Activated CD4-positive, alpha-beta T cell treated with anti-CD3 and anti-CD28 coated beads, Interleukin-2, amount 10 ng/mL, durations not matched to agents 7 days and 5 days (primary cell): ENCODE measurements around the gene ERCC1. TPM values are rescaled to one million over a fixed set of nuclear protein-coding genes. Genes with fewer than 3 reads are reported as not detected.

Source experiments
- CTCF ChIA-PET: fragments of 350-600 bp; sonication (Branson Sonifier 250); formaldehyde crosslinking; loops from one replicate; lab custom pipeline; 2021; ENCODE audit warnings: antibody characterized with exemption; lab: Charles Lee
- POLR2A ChIA-PET: fragments of 350-600 bp; sonication (Branson Sonifier 250); formaldehyde crosslinking; loops from one replicate; lab custom pipeline; 2021; ENCODE audit warnings: antibody characterized with exemption; lab: Charles Lee
- DNase-seq: peaks from one replicate; pipeline ENCODE4 v3.0.0-alpha.2; 2020
- H3K27ac Mint-ChIP-seq: one replicate; pipeline ENCODE4 v1.8.0; 2021; ENCODE audit warnings: mild to moderate bottlenecking, moderate library complexity, mixed read lengths
- H3K27me3 Mint-ChIP-seq: one replicate; pipeline ENCODE4 v1.8.0; 2021; ENCODE audit warnings: mixed read lengths
- H3K36me3 Mint-ChIP-seq: one replicate; pipeline ENCODE4 v1.8.0; 2021; ENCODE audit warnings: low read depth, mixed read lengths
- H3K4me1 Mint-ChIP-seq: one replicate; pipeline ENCODE4 v1.8.0; 2021; ENCODE audit warnings: mixed read lengths
- H3K4me3 Mint-ChIP-seq: one replicate; pipeline ENCODE4 v1.8.0; 2021; ENCODE audit warnings: mild to moderate bottlenecking, moderate library complexity, mixed read lengths
- H3K9me3 Mint-ChIP-seq: one replicate; pipeline ENCODE4 v1.8.0; 2021; ENCODE audit warnings: mixed read lengths
- total RNA-seq, 2 experiments: library from RNA; stranded (reverse); gene quantifications; one replicate each; pipeline ENCODE4 v1.2.3, GENCODE V29; 2021

Gene ERCC1
- total RNA-seq, 2 experiments from 2014 or later: 59.9 to 66.1 TPM

GRCh38 chr19:45451131-45451849, 27.6 kb upstream of the ERCC1 start:
- Mint-ChIP-seq H3K4me1 (peaks cover 50% of the 10 kb centered on the region), H3K36me3 (no peaks in the 10 kb centered on the region), H3K9me3 (no peaks in the 10 kb centered on the region), H3K27me3 (peaks cover 4% of the 10 kb centered on the region), H3K27ac (peak overlapping the region; percentile 93), H3K4me3 (peak overlapping the region; percentile 83)
- CTCF ChIA-PET: interaction anchor here (1.3 to 4.7 kb wide), 2 partner anchors 12 to 34 kb away, joined by 3 to 18 read pairs; no protein-coding TSS in a partner anchor
- DNase-seq: peak; percentile 69
- POLR2A ChIA-PET: interaction anchor here (0.6 kb wide), 1 partner anchor 1664 kb away, joined by 4 read pairs; no protein-coding TSS in a partner anchor

- Mint-ChIP-seq H3K36me3 (no peaks in the 10 kb centered on the region), H3K27ac (peak overlapping the region; percentile 98), H3K4me1 (peaks cover 43% of the 10 kb centered on the region), H3K27me3 (no peaks in the 10 kb centered on the region), H3K9me3 (no peaks in the 10 kb centered on the region), H3K4me3 (peak overlapping the region; percentile 90)
- CTCF ChIA-PET: interaction anchor here (1.7 to 3.1 kb wide), 3 partner anchors 11 to 35 kb away, joined by 6 to 28 read pairs (median 11); no protein-coding TSS in a partner anchor
- peak; percentile 28 for DNase-seq
- POLR2A ChIA-PET: no interaction called here
These were observed 26.3 kb upstream of the ERCC1 start for GRCh38 chr19:45450012-45450333.

GRCh38 chr19:45448887-45449299, 25.2 kb upstream of the ERCC1 start:
- no peak overlapping the region for H3K4me3 Mint-ChIP-seq
- H3K27ac Mint-ChIP-seq: peak overlapping the region; percentile 78
- no peaks in the 10 kb centered on the region for H3K27me3 Mint-ChIP-seq
- CTCF ChIA-PET: interaction anchor here (1.4 to 3.1 kb wide), 4 partner anchors 10 to 37 kb away, joined by 6 to 28 read pairs (median 9); no protein-coding TSS in a partner anchor
- no peaks in the 10 kb centered on the region for H3K9me3 Mint-ChIP-seq
- H3K36me3 Mint-ChIP-seq: no peaks in the 10 kb centered on the region
- POLR2A ChIA-PET: no interaction called here
- no peak for DNase-seq
- H3K4me1 Mint-ChIP-seq: peaks cover 51% of the 10 kb centered on the region

- H3K9me3 Mint-ChIP-seq: no peaks in the 10 kb centered on the region
- H3K27me3 Mint-ChIP-seq: no peaks in the 10 kb centered on the region
- CTCF ChIA-PET: interaction anchor here (1.4 to 3.1 kb wide), 3 partner anchors 9 to 30 kb away, joined by 7 to 28 read pairs (median 11); no protein-coding TSS in a partner anchor
- peaks cover 54% of the 10 kb centered on the region for H3K4me1 Mint-ChIP-seq
- H3K36me3 Mint-ChIP-seq: no peaks in the 10 kb centered on the region
- POLR2A ChIA-PET: no interaction called here
- no peak overlapping the region for H3K4me3 Mint-ChIP-seq
- no peak overlapping the region for H3K27ac Mint-ChIP-seq
- no peak for DNase-seq
These were observed 24.7 kb upstream of the ERCC1 start for GRCh38 chr19:45448425-45448756.

DNA sequence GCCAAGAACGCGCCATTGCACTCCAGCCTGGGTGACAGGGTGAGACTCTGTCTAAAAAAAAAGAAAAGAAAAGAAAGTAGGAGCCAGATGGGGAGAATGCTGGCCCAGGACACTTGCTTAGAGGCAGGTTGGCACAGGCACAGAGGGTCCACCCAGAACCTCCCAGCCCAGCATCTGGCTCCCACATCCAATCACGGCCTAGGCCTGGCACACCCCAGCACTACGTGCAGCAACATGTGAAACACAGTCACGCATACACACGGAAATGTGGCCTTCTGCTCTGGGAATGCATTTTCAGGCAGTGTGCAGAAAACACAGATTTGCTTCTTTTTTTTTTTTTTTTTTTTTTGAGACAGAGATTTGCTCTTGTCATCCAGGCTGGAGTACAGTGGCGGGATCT, 23.2 kb upstream of the ERCC1 start:
- POLR2A ChIA-PET: no interaction called here
- no peak for DNase-seq
- Mint-ChIP-seq H3K36me3 (no peaks in the 10 kb centered on the region), H3K27ac (no peak overlapping the region), H3K9me3 (no peaks in the 10 kb centered on the region), H3K4me1 (peaks cover 61% of the 10 kb centered on the region), H3K4me3 (no peak overlapping the region), H3K27me3 (no peaks in the 10 kb centered on the region)
- CTCF ChIA-PET: interaction anchor here (0.6 to 3.1 kb wide), 4 partner anchors 20 to 223 kb away, joined by 5 to 20 read pairs (median 10); partner anchors contain the start of gene FOSB

- Mint-ChIP-seq H3K4me3 (no peak overlapping the region), H3K4me1 (peaks cover 55% of the 10 kb centered on the region), H3K9me3 (no peaks in the 10 kb centered on the region), H3K27me3 (no peaks in the 10 kb centered on the region), H3K27ac (no peak overlapping the region), H3K36me3 (no peaks in the 10 kb centered on the region)
- POLR2A ChIA-PET: interaction anchor here (0.5 kb wide), 1 partner anchor 32 kb away, joined by 3 read pairs; no protein-coding TSS in a partner anchor
- CTCF ChIA-PET: interaction anchor here (2.3 to 3.1 kb wide), 3 partner anchors 21 to 39 kb away, joined by 8 to 20 read pairs (median 12); partner anchors contain the start of gene FOSB
- DNase-seq: peak; percentile 49
These were observed 22.6 kb upstream of the ERCC1 start for GRCh38 chr19:45446295-45446694.

DNA sequence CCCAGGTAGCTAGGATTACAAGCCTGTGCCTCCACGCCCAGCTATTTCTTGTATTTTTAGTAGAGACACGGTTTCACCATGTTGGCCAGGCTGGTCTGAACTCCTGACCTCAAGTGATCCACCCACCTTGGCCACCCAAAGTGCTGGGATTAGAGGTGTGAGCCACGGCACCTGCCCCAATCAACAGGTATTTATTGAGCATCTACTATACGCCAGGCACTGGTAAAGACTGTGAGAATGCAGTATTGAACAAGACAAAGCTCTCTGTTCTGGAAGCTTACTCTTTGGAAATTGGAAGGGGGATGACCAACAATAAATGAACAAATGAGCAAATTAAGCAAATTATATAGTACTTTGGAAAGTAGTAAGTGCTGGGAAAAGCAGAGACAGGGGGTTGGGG, 21.4 kb upstream of the ERCC1 start:
- Mint-ChIP-seq H3K27me3 (no peaks in the 10 kb centered on the region), H3K4me1 (peaks cover 59% of the 10 kb centered on the region), H3K9me3 (no peaks in the 10 kb centered on the region), H3K36me3 (no peaks in the 10 kb centered on the region), H3K27ac (no peak overlapping the region), H3K4me3 (no peak overlapping the region)
- POLR2A ChIA-PET: no interaction called here
- no peak for DNase-seq
- CTCF ChIA-PET: interaction anchor here (0.6 to 3.1 kb wide), 8 partner anchors 12 to 113 kb away, joined by 3 to 20 read pairs (median 4); partner anchors contain the start of gene FOSB

GRCh38 chr19:45444318-45445041, 20.8 kb upstream of the ERCC1 start:
- ChIA-PET POLR2A (no interaction called here), CTCF (interaction anchor here (0.6 to 8.6 kb wide), 8 partner anchors 12 to 114 kb away, joined by 3 to 310 read pairs (median 6); partner anchors contain the start of gene FOSB)
- Mint-ChIP-seq H3K4me1 (peaks cover 54% of the 10 kb centered on the region), H3K27ac (no peak overlapping the region), H3K27me3 (no peaks in the 10 kb centered on the region), H3K4me3 (peak overlapping the region; percentile 30), H3K36me3 (no peaks in the 10 kb centered on the region), H3K9me3 (no peaks in the 10 kb centered on the region)
- DNase-seq: peak; percentile 80

DNA sequence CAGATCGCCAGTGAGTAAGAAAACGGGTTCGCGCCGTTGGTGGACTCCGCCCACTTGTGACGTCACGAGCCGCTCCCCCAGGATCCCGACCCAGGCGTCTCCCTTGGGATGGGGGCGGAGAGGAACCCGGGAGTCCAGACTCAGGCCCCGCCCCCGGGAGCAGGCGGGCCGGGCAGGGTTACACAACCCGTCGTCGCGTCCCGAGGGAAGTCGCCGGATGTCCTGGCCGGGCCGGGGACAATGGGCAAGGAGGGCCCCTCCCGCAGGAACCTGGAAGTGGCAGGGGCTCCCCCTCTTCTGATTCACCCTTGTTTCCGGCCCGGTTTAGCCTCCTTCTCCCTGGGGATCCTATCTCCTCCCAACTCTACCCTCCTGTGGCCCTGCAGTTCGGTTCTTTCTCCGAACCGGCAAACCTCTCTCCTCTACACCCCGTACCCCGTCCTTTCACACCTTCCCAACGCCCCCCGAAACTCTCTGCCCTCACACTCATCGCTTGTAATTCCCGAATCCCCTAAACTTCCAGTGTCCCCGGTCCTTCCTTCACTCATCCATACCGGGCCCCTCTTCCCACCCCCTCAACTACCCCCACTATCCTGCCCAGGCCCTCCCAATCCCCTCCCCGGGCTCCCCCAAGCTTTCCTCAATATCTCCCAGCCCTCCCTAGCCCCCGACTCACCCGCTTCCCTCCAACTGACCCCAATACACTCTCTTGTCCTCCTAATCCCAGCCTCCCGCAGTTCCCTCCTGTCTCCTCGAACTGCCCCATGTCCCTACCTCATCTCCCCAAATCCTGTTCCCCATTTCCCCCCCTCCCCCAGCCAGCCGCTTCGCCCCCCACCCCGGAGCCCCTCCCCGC, 20.0 kb upstream of the ERCC1 start:
- Mint-ChIP-seq H3K9me3 (no peaks in the 10 kb centered on the region), H3K36me3 (no peaks in the 10 kb centered on the region), H3K27ac (peak overlapping the region; percentile 67), H3K4me3 (peak overlapping the region; percentile 66), H3K27me3 (no peaks in the 10 kb centered on the region), H3K4me1 (peaks cover 49% of the 10 kb centered on the region)
- ChIA-PET CTCF (interaction anchor here (8.6 kb wide), 1 partner anchor 30 kb away, joined by 310 read pairs; the partner anchor contains the start of gene FOSB), POLR2A (no interaction called here)
- DNase-seq: peak; percentile 45

DNA sequence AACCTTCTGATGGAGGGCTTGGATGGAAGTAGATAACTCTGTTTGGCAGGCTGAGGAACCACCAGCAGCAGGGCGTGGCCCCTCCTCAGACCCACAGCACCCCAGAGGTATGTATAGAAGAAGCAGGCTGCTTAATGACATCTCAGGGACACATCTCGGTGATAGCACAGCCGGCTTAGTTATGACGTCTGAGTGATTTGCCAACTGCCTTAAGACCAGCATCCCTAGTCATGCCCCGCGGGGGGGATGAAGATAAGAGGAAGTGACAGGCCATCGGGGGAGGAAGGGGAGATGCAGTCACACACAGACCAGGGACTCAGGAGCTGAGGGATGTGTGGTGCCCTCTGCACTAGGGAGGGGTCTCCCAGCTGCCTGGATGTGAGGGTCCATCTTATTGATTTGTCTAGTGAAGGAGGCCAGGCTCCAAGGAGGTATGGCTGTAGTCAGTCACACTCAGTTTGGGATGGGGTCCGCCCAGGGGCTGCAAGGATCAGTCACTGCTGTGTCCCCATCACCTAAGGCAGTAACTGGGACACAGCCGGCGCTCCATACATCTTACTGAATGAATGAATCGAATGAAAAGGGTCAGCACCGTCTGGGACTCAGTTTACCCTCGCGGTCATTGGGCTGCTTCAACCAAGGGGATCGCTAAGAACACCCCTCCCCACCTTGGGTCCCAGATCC, 19.2 kb upstream of the ERCC1 start:
- H3K27ac Mint-ChIP-seq: peak overlapping the region; percentile 65
- H3K36me3 Mint-ChIP-seq: no peaks in the 10 kb centered on the region
- CTCF ChIA-PET: interaction anchor here (0.5 to 8.6 kb wide), 2 partner anchors 31 to 199 kb away, joined by 3 to 310 read pairs; partner anchors contain the start of gene FOSB
- H3K27me3 Mint-ChIP-seq: no peaks in the 10 kb centered on the region
- peak overlapping the region; percentile 49 for H3K4me3 Mint-ChIP-seq
- POLR2A ChIA-PET: no interaction called here
- H3K9me3 Mint-ChIP-seq: no peaks in the 10 kb centered on the region
- peaks cover 44% of the 10 kb centered on the region for H3K4me1 Mint-ChIP-seq
- peak; percentile 43 for DNase-seq

DNA sequence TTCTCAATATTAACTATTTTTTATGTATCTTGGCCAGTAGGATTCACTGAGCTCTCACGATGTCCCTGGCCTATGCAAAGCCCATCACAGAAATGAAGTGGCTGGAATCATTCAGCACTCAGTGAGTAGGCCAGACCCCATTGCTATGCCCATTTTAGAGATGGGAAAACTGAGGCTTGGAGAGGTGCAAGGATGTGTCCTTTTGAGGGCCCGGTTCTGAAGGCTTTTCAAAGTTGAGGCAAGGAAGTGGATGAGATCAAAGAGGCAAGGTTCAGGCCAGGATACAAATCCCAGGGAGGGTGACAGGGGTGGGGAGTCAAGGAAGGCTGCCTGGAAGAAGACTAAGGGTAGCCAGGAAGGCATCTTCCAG, 18.7 kb upstream of the ERCC1 start:
- Mint-ChIP-seq H3K4me1 (peaks cover 42% of the 10 kb centered on the region), H3K9me3 (no peaks in the 10 kb centered on the region), H3K27me3 (no peaks in the 10 kb centered on the region), H3K36me3 (no peaks in the 10 kb centered on the region), H3K27ac (peak overlapping the region; percentile 65), H3K4me3 (peak overlapping the region; percentile 49)
- no peak for DNase-seq
- ChIA-PET CTCF (interaction anchor here (0.5 to 8.6 kb wide), 2 partner anchors 32 to 199 kb away, joined by 3 to 310 read pairs; partner anchors contain the start of gene FOSB), POLR2A (no interaction called here)
